Neural cell (in vitro differentiated cells): ENCODE measurements around the gene IL36B. TPM values are rescaled to one million over a fixed set of nuclear protein-coding genes. Genes with fewer than 3 reads are reported as not detected.

Source experiments
- H2AFZ ChIP-seq: fragments of 200-600, 300-800 bp; sonication (generic), shearing (Covaris generic); 2 replicates; pipeline ENCODE4 v1.6.0; 2014; ENCODE audit warnings: low read depth, mild to moderate bottlenecking, antibody characterized with exemption, low read length, moderate library complexity
- H3F3A ChIP-seq: fragments of 200-600 bp; shearing (Covaris generic); 2 replicates; pipeline ENCODE4 v1.6.1; 2016; ENCODE audit warnings: mild to moderate bottlenecking, moderate library complexity, mixed read lengths, antibody characterized with exemption, low read length; ENCODE audit not compliant: insufficient read depth, poor library complexity, severe bottlenecking
- H3K27ac ChIP-seq: fragments of 200-600, 300-800 bp; sonication (generic), shearing (Covaris generic); 2 replicates; pipeline ENCODE4 v1.5.1; 2014; ENCODE audit warnings: mild to moderate bottlenecking, low read length, moderate library complexity
- H3K27me3 ChIP-seq: fragments of 300-800, 200-600 bp; sonication (generic), shearing (Covaris generic); 2 replicates; pipeline ENCODE4 v1.6.0; 2014; ENCODE audit warnings: mild to moderate bottlenecking, low read depth, low read length, moderate library complexity; ENCODE audit not compliant: insufficient read depth
- H3K36me3 ChIP-seq: fragments of 300-800, 200-600 bp; sonication (generic), shearing (Covaris generic); 2 replicates; pipeline ENCODE4 v1.5.1; 2014; ENCODE audit warnings: mild to moderate bottlenecking, antibody characterized with exemption, low read length, moderate library complexity; ENCODE audit not compliant: insufficient read depth
- H3K4me2 ChIP-seq: fragments of 300-800, 200-600 bp; sonication (generic), shearing (Covaris generic); 2 replicates; pipeline ENCODE4 v1.6.0; 2014; ENCODE audit warnings: mild to moderate bottlenecking, low read length
- H3K4me3 ChIP-seq: fragments of 300-800, 200-600 bp; sonication (generic), shearing (Covaris generic); 2 replicates; pipeline ENCODE4 v1.5.1; 2014; ENCODE audit warnings: mild to moderate bottlenecking, low read length, moderate library complexity
- H3K79me2 ChIP-seq: fragments of 200-600 bp; shearing (Covaris generic); replicated peaks from 2 replicates; pipeline ENCODE4 v1.6.0; 2014; ENCODE audit warnings: mild to moderate bottlenecking, low read length, moderate library complexity; ENCODE audit not compliant: insufficient read depth
- H3K9ac ChIP-seq: fragments of 300-800, 200-600 bp; sonication (generic), shearing (Covaris generic); 2 replicates; pipeline ENCODE4 v1.6.1; 2016; ENCODE audit warnings: mild to moderate bottlenecking, low read length, mixed read lengths
- H3K9me2 ChIP-seq: fragments of 200-600 bp; shearing (Covaris generic); 2 replicates; pipeline ENCODE4 v1.6.1; 2016; ENCODE audit warnings: mild to moderate bottlenecking, low read length, mixed read lengths; ENCODE audit not compliant: insufficient read depth
- H3K9me3 ChIP-seq: fragments of 200-600, 300-800 bp; sonication (generic), shearing (Covaris generic); 2 replicates; pipeline ENCODE4 v1.6.1; 2016; ENCODE audit warnings: mild to moderate bottlenecking, mixed run types, low read length, moderate library complexity, mixed read lengths
- H4K20me1 ChIP-seq: fragments of 200-600 bp; shearing (Covaris generic); 2 replicates; pipeline ENCODE4 v1.6.1; 2016; ENCODE audit warnings: mild to moderate bottlenecking, mixed run types; ENCODE audit not compliant: insufficient read depth
- CTCF ChIP-seq: fragments of 450-650 bp; IDR thresholded peaks from 2 replicates; pipeline ENCODE4 v1.5.1; 2014; ENCODE audit warnings: antibody characterized with exemption, mild to moderate bottlenecking, moderate library complexity; ENCODE audit not compliant: poor library complexity, severe bottlenecking
- EP300 ChIP-seq: fragments of 450-650 bp; conservative IDR thresholded peaks from 2 replicates; pipeline ENCODE4 v1.6.1; 2014; ENCODE audit warnings: antibody characterized with exemption, mild to moderate bottlenecking, moderate library complexity; ENCODE audit not compliant: poor library complexity, severe bottlenecking
- EZH2 ChIP-seq: fragments of 200-600, 300-800 bp; shearing (Covaris generic), sonication (generic); IDR thresholded peaks from 2 replicates; pipeline ENCODE4 v1.6.1; 2014; ENCODE audit warnings: antibody characterized with exemption, low read length, borderline replicate concordance, mild to moderate bottlenecking; ENCODE audit not compliant: insufficient read depth, poor library complexity, severe bottlenecking
- MXI1 ChIP-seq: fragments of 450-650 bp; conservative IDR thresholded peaks from 2 replicates; pipeline ENCODE4 v1.6.1; 2014; ENCODE audit warnings: antibody characterized with exemption, mild to moderate bottlenecking; ENCODE audit not compliant: poor library complexity, severe bottlenecking
- RAD21 ChIP-seq: fragments of 450-650 bp; conservative IDR thresholded peaks from 2 replicates; pipeline ENCODE4 v1.6.1; 2014; ENCODE audit warnings: antibody characterized with exemption, mild to moderate bottlenecking, moderate library complexity
- REST ChIP-seq: IDR thresholded peaks from 2 replicates; pipeline ENCODE4 v1.6.1; 2012; ENCODE audit warnings: borderline replicate concordance
- SMC3 ChIP-seq: fragments of 450-650 bp; conservative IDR thresholded peaks from 2 replicates; pipeline ENCODE4 v1.6.1; 2014; ENCODE audit warnings: antibody characterized with exemption, mild to moderate bottlenecking, moderate library complexity; ENCODE audit not compliant: poor library complexity
- TAF1 ChIP-seq: IDR thresholded peaks from 2 replicates; pipeline ENCODE4 v1.6.1; 2012; ENCODE audit warnings: low read depth
- polyA plus RNA-seq: library from polyadenylated mRNA; depleted of rRNA; stranded (reverse); fragments of >200 nt; gene quantifications from 2 replicates; pipeline ENCODE4 v1.2.3, GENCODE V29; 2014

IL36B gene
- polyA plus RNA-seq, 1 donor from 2014 or later = not detected

- TF ChIP-seq RAD21 = no peak
- TF ChIP-seq REST = no peak
- no peak for TF ChIP-seq SMC3
- TF ChIP-seq CTCF = no peak
- no peak for TF ChIP-seq EP300
- Histone ChIP-seq H3K36me3 (no peaks in the 10 kb centered on the region), H3F3A (no peaks in the 10 kb centered on the region), H3K4me2 (no peak overlapping the region), H3K79me2 (no peaks in the 10 kb centered on the region), H4K20me1 (no peaks in the 10 kb centered on the region), H3K27ac (no peak overlapping the region), H3K27me3 (no peaks in the 10 kb centered on the region), H3K9me3 (no peaks in the 10 kb centered on the region), H3K9ac (no peak overlapping the region), H3K9me2 (no peaks in the 10 kb centered on the region), H2AFZ (no peak overlapping the region), H3K4me3 (no peak overlapping the region)
These were observed 29.0 kb upstream of the IL36B start for GRCh38 chr2:113081488-113082210.

GRCh38 chr2:113080134-113080533 is 27.5 kb upstream of the IL36B start:
- Histone ChIP-seq H3K9me2 (no peaks in the 10 kb centered on the region), H4K20me1 (no peaks in the 10 kb centered on the region), H3K27ac (no peak overlapping the region), H3K79me2 (no peaks in the 10 kb centered on the region), H3K4me2 (no peak overlapping the region), H2AFZ (no peak overlapping the region), H3K9ac (no peak overlapping the region), H3K36me3 (no peaks in the 10 kb centered on the region), H3K4me3 (no peak overlapping the region), H3F3A (no peaks in the 10 kb centered on the region), H3K27me3 (no peaks in the 10 kb centered on the region), H3K9me3 (no peaks in the 10 kb centered on the region)
- no peak for TF ChIP-seq EZH2
- TF ChIP-seq SMC3 = peak; percentile 23
- no peak for TF ChIP-seq MXI1
- no peak for TF ChIP-seq EP300
- TF ChIP-seq TAF1 = no peak
- TF ChIP-seq RAD21 = peak; percentile 49
- TF ChIP-seq CTCF = peak; percentile 55
